Heart left ventricle (tissue), 16 donors: ENCODE data around the gene IRAK2. TPM values are rescaled to one million over a fixed set of nuclear protein-coding genes. Genes with fewer than 3 reads are reported as not detected.
"Not testable (repeated sequence)": the region's sequence is repeated elsewhere in the genome, so short reads cannot be mapped to it uniquely, and the experiment has no call there.

ENCODE experiments used
- ATAC-seq, 4 donors: fragments of 200-7000 bp; cut with Tn5 transposase; one replicate each; pipeline ENCODE4 v1.9.1; 2020 to 2022; ENCODE audit warnings: moderate library complexity in 4 of 4, mild to moderate bottlenecking in 3 of 4, moderate number of reproducible peaks in 1 of 4
- DNase-seq, 5 donors: peaks; one replicate each; pipeline ENCODE4 v3.0.0-alpha.2; 2020
- H3K27ac ChIP-seq, 12 donors: fragments of 200-600 bp; sonication (generic) in 4 of 12; one replicate each; pipeline versions ENCODE4 v1.5.0 to v1.8.0; 2016 to 2022; ENCODE audit warnings: mild to moderate bottlenecking in 2 of 12
- H3K27me3 ChIP-seq, 9 donors: fragments of 200-600 bp; sonication (generic) in 2 of 9; one replicate each; pipeline versions ENCODE4 v1.5.1 to v1.8.0; 2016 to 2022; ENCODE audit warnings: mild to moderate bottlenecking in 3 of 9
- H3K36me3 ChIP-seq, 9 donors: fragments of 200-600 bp; sonication (generic) in 2 of 9; one replicate each; pipeline versions ENCODE4 v1.5.0 to v1.8.0; 2018 to 2022; ENCODE audit warnings: mild to moderate bottlenecking in 2 of 9
- H3K4me1 ChIP-seq, 12 donors: fragments of 200-600 bp; sonication (generic) in 4 of 12; one replicate each; pipeline versions ENCODE4 v1.5.0 to v1.8.0; 2016 to 2022; ENCODE audit warnings: mild to moderate bottlenecking in 3 of 12
- H3K4me3 ChIP-seq, 12 donors: fragments of 200-600 bp; sonication (generic) in 4 of 12; one replicate each; pipeline versions ENCODE4 v1.5.0 to v1.8.0; 2017 to 2022; ENCODE audit warnings: mild to moderate bottlenecking in 9 of 12, moderate library complexity in 4 of 12
- H3K9me3 ChIP-seq, 12 donors: fragments of 200-600 bp; sonication (generic) in 4 of 12; one replicate each; pipeline versions ENCODE4 v1.5.0 to v1.8.0; 2016 to 2022; ENCODE audit warnings: mild to moderate bottlenecking in 1 of 12
- POLR2A ChIP-seq, 2 donors: fragments of 450-650 bp; IDR thresholded peaks; one replicate each; pipeline ENCODE4 v1.6.1; 2017; ENCODE audit warnings: antibody characterized with exemption in 2 of 2, mild to moderate bottlenecking in 2 of 2, moderate library complexity in 2 of 2
- WGBS, 4 donors: extraction: QIAGEN DNeasy Blood & Tissue Kit in 2 of 4; methylation state at CpG; one replicate each; pipeline versions ENCODE4 v1.1.5 to v1.1.7; 2013 to 2018; 5-methylcytosine and 5-hydroxymethylcytosine counted together
- intact Hi-C, 10 donors: fragments of 100-400 bp; cut with DNase I; formaldehyde crosslinking; loops; one replicate each; pipeline versions ENCODE4 v1.11.1 to v1.14.2; 2022
- polyA plus RNA-seq, 2 donors: library from polyadenylated mRNA; stranded (reverse); fragments of 200-250 nt; gene quantifications; one replicate each; pipeline ENCODE4 v1.2.3, GENCODE V29; 2013
- total RNA-seq, 9 donors: library from RNA; depleted of rRNA in 2 of 9; stranded (reverse); fragments of >200 nt in 2 of 9; fragmentation: NEBNext Ultra II Directional in 3 of 9; extraction: Animal tissue kit (Norgen Biotek cat#: 25700) in 3 of 9; gene quantifications; one replicate each; pipeline versions ENCODE4 v1.1.0 to v1.2.4, GENCODE V29; 2016 to 2023
- TF ChIP-seq, protein P1 (sequence below), 12 donors: fragments of 200-600 bp; sonication (generic) in 4 of 12; IDR thresholded peaks; one replicate each; pipeline versions ENCODE4 v1.5.0 to v1.8.0; 2018 to 2022; ENCODE audit warnings: antibody characterized with exemption in 12 of 12, mild to moderate bottlenecking in 5 of 12
- donor health status: ischemic (EF 13 %, LVEDD 7.1; RV severe dilation, severe dysfunction).
- donor health status: healthy with polysubstance abuse.
- donor health status: DM: no; HTN: yes; CAD: no.
- donor health status: DM: no; HTN: no; CAD: no.
- donor health status: ischemic (EF 25% LVEDD 6.9; RV normal size, moderate dysfunction).
- donor health status: ischemic (EF 25% LVEDD 5.7; RV mildly dilated, moderate dysfunction).
- donor health status: healthy.
- donor health status: DM: yes; HTN: yes; CAD: no.
- donor health status: ischemic (EF 35%, LVEDD 5.7; RV mildly dilated, moderate dysfunction).
- donor health status: nonischemic (EF 11% LVEDD 7.7; RV severe dilation, severe dysfunction).
- donor health status: DM: yes; HTN: yes; CAD: no.
- donor health status: PGD.
- donor health status: ischemic (EF 29% LVEDD 5.4; RV normal size, mild dysfunction).
- donor health status: nonischemic (EF 23%, LVEDD 6.1; RV moderate dilation, normal function).

Gene IRAK2
- total and polyA plus RNA-seq, 11 donors, result 0.46 to 6.3 (median 1.4) TPM

DNA sequence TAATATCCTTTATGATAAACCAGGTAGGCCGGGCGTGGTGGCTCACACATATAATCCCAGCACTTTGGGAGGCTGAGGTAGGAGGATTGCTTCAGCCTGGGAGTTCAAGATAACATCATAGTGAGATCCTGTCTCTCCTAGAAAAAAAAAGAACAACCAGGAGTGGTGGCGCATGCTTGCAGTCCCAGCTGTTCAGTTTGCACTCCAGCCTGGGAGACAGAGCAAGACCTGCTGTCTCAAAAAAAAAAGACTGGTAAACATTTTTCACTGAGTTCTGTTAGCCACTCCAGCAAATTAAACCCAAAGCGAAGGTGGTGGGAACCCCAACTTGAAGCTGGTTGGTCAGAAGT, 9.6 kb upstream of the IRAK2 start:
- DNase-seq, result no peak
- Histone ChIP-seq H3K27me3 (no peaks in the 10 kb centered on the region), H3K27ac (no peak overlapping the region), H3K4me3 (no peak overlapping the region), H3K9me3 (no peaks in the 10 kb centered on the region), H3K4me1 (no peaks in the 10 kb centered on the region), H3K36me3 (peaks cover 0 to 51% (median 44%) of the 10 kb centered on the region in 9 donors)
- intact Hi-C loops, result no loop called here
- WGBS, 4 donors, result 90 to 96% (median 94%) methylated on average over 4 of the region's 4 CpGs
- no peak for ATAC-seq
- TF ChIP-seq, protein P1, sequence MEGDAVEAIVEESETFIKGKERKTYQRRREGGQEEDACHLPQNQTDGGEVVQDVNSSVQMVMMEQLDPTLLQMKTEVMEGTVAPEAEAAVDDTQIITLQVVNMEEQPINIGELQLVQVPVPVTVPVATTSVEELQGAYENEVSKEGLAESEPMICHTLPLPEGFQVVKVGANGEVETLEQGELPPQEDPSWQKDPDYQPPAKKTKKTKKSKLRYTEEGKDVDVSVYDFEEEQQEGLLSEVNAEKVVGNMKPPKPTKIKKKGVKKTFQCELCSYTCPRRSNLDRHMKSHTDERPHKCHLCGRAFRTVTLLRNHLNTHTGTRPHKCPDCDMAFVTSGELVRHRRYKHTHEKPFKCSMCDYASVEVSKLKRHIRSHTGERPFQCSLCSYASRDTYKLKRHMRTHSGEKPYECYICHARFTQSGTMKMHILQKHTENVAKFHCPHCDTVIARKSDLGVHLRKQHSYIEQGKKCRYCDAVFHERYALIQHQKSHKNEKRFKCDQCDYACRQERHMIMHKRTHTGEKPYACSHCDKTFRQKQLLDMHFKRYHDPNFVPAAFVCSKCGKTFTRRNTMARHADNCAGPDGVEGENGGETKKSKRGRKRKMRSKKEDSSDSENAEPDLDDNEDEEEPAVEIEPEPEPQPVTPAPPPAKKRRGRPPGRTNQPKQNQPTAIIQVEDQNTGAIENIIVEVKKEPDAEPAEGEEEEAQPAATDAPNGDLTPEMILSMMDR (IDR thresholded peaks at IDR 0.05), result no peak
- no peak for TF ChIP-seq POLR2A (IDR thresholded peaks at IDR 0.05)

DNA sequence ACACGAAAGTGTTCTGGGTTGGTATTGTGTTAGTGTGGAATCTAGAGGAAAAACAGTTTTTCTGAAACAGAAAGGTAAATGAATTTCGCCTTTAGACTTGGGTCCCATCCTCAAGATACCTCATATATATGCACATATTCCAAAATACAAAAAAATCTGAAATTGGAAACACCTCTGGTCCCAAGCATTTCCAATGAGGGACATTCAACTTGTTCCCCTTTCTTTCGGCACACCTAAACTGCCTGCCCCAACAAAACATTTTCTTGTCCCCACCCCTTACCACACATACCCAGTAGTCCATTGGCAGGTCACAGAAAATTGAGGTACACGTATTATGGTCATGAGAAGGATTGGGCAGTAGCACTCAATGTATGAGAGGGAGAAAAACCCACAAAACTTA, 9.1 kb upstream of the IRAK2 start:
- no peaks in the 10 kb centered on the region for H3K9me3 ChIP-seq
- 96 to 99% (median 97%) methylated on average over 4 of the region's 4 CpGs for WGBS, 4 donors
- no peak overlapping the region for H3K4me3 ChIP-seq
- ATAC-seq (no peak), DNase-seq (no peak)
- intact Hi-C loops, result no loop called here
- no peaks in the 10 kb centered on the region for H3K27me3 ChIP-seq
- H3K27ac ChIP-seq, result no peak overlapping the region
- peaks cover 0 to 46% (median 38%) of the 10 kb centered on the region in 9 donors for H3K36me3 ChIP-seq
- TF ChIP-seq POLR2A (IDR thresholded peaks at IDR 0.05), result no peak
- TF ChIP-seq, protein P1 (IDR thresholded peaks at IDR 0.05), result no peak
- H3K4me1 ChIP-seq, result no peaks in the 10 kb centered on the region

DNA sequence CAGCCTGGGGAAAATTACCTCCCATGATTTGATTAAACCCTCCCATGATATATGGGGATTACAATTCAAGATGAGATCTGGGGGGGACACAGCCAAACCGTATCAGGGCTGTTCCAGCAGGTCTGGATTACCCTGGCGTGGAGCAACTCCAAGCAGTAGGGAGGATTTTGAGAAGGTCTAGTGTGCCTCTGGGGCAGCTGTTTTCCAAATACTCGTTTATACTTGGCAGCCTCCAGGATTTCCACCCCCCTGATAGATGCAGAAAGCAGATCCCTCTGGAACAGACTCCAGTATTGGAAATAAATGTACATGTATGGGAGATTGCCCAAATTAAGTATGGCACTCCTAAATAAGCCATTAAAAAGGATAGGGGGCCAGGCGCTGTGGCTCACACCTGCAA, 7.7 kb upstream of the IRAK2 start:
- Histone ChIP-seq H3K27ac (no peak overlapping the region), H3K9me3 (no peaks in the 10 kb centered on the region), H3K4me1 (no peaks in the 10 kb centered on the region), H3K4me3 (no peak overlapping the region), H3K27me3 (no peaks in the 10 kb centered on the region), H3K36me3 (peaks cover 0 to 32% (median 24%) of the 10 kb centered on the region in 9 donors)
- ATAC-seq (no peak), DNase-seq (no peak)
- intact Hi-C loops, result no loop called here
- TF ChIP-seq POLR2A (IDR thresholded peaks at IDR 0.05), result no peak
- TF ChIP-seq, protein P1 (IDR thresholded peaks at IDR 0.05), result no peak
- WGBS, 4 donors, result 69 to 78% (median 73%) methylated on average over 4 of the region's 4 CpGs

DNA sequence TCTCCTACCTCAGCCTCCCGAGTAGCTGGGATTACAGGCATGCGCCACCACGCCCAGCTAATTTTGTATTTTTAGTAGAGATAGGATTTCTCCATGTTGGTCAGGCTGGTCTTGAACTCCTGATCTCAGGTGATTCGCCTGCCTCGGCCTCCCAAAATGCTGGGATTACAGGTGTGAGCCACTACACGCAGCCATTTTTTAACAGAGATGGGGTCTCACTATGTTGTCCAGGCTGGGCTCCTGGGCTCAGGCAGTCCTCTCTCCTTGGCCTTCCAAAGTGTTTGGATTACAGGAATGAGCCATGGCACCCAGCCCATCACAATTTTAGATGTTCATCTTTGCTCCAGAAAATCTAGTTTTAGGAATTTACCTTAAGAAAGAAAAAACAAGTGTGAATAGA, 6.2 kb upstream of the IRAK2 start:
- H3K27me3 ChIP-seq, H3K9me3 ChIP-seq, H3K27ac ChIP-seq, DNase-seq, ATAC-seq, intact Hi-C loops, H3K4me1 ChIP-seq, H3K4me3 ChIP-seq: not testable (repeated sequence)
- peaks cover 0 to 17% (median 11%) of the 10 kb centered on the region in 9 donors for H3K36me3 ChIP-seq
- 94 to 98% (median 96%) methylated on average over 6 of the region's 6 CpGs for WGBS, 4 donors

DNA sequence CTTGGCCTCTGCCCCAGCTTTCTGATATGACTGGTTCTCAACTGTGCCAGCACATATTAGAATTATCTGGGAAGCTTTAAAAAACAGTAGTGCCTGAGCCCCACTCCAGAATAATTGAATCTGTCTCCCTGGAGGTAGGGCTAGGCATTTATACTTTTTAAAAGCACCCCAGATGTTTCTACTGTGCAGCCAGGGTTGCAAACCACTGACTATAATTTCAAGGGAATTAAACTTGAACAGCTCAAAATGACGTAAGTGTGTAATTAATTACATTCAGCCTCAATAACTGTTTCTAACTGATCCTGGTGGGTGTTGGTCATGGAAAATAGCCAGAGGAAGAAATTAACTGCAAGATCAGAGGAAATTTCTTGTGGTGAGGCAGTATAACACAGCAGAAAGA, 4.4 kb upstream of the IRAK2 start:
- Histone ChIP-seq H3K27ac (no peak overlapping the region), H3K4me1 (peaks cover 0 to 9% (median 0%) of the 10 kb centered on the region in 12 donors), H3K9me3 (no peaks in the 10 kb centered on the region), H3K4me3 (no peak overlapping the region), H3K27me3 (no peaks in the 10 kb centered on the region), H3K36me3 (no peaks in the 10 kb centered on the region)
- WGBS, 4 donors, result 49 to 65% (median 57%) methylated on average over 1 of the region's 1 CpG
- intact Hi-C loops, result loop anchor here in 1 of 10 donors (10.0 kb wide), 1 partner anchor 64 kb away; no protein-coding TSS in a partner anchor
- DNase-seq, result no peak
- TF ChIP-seq POLR2A (IDR thresholded peaks at IDR 0.05), result no peak
- TF ChIP-seq, protein P1 (IDR thresholded peaks at IDR 0.05), result no peak
- no peak for ATAC-seq
